ENCODE measurements around the gene PITPNB.

The PITPNB gene

GRCh38 chr22:27827604-27828587 is 91.2 kb downstream of the PITPNB start:
- DNase-seq, result no peak

DNA sequence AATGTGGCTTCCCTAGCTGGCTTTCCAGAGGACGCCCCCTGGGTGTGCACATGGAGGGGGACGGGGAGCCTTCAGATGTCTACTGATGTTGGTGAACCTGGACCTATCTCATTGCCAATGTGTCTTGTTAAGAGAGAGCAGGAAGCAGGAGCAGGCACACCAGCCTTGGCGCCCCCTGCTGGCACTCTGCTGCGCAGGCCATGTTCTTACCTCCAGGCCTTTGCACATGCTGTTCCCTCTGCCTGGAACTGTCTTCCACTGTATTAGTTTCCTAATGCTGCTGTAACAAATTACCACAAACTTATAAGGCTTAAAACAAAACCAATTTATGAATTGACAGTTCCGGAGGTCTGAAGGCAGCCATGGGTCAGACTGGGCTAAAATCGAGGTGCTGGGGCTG is 93.9 kb downstream of the PITPNB start:
- no peak for DNase-seq

- DNase-seq, result no peak
Observed at GRCh38 chr22:27823221-27823620, 95.8 kb downstream of the PITPNB start.

- no peak for DNase-seq
Observed at GRCh38 chr22:27820896-27821866, 97.9 kb downstream of the PITPNB start.

GRCh38 chr22:27816552-27816951 is 102.5 kb downstream of the PITPNB start:
- DNase-seq, result no peak

GRCh38 chr22:27815826-27816530 is 103.1 kb downstream of the PITPNB start:
- DNase-seq, result no peak

- no peak for DNase-seq
Observed at GRCh38 chr22:27814993-27815392, 104.1 kb downstream of the PITPNB start.

DNA sequence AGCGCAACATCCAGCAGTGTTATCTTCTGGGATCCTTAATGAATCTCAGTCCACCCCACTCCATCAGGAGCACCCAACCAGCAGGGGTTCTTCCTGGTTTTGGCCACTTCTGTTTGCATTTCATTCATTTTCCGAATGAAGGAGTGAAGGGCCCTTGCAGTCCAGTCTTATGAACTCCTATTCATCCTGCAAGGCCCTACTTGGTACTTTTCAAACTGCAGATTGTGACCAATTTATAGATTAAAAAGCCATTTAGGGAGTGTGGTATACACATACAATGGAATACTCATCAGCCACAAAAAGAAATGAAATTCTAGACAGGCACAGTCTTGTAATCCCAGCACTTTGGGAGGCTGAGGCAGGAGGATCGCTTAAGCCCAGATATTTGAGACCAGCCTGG is 107.3 kb downstream of the PITPNB start:
- no peak for DNase-seq

GRCh38 chr22:27810609-27811151 is 108.4 kb downstream of the PITPNB start:
- DNase-seq, result peak; percentile 43

DNA sequence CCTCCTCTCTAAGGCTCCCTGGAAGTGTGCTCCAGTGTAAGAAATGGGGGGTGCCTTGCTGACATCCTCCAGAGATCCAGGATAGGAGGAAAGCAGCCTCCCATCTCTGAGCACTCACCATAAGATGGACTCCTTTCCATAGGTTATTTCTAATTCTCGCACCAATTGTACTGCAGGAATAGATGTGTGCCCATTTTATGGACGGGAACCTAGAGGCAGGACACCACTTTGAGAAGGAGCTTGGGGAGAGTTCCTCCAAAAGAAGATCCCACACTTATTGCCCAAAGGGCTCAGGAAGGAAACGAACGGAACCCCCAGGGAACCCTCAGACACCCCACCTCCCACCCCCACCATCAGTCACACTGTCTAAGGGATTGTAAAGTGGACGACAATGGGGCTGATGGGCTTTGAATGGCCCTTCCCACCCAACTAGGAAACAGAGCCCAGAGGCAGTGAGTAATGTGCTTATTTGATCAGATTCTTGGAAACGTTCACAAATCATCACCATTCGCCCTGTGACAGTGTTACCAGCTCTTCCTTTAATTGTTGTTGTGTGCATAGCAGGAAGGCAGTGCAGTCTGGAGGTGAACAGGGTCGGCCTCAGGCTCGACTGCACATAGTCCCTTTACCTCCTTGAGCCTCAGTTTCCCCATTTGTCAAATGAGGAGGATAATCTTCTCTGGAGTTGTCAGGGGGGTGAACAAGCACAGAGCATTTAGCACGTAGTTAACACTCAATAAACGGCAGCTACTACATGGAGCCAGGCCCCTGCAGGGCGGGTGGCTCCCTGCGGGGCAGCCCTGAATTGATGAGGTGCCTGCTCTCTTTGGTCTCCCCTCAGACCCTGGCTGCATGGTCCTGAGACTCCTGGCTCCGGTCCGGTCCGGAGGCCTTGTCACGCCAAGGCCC is 109.1 kb downstream of the PITPNB start:
- no peak for DNase-seq

GRCh38 chr22:27809226-27809603 is 109.8 kb downstream of the PITPNB start:
- no peak for DNase-seq

- no peak for DNase-seq
Observed at GRCh38 chr22:27808451-27809225, 110.4 kb downstream of the PITPNB start.

DNA sequence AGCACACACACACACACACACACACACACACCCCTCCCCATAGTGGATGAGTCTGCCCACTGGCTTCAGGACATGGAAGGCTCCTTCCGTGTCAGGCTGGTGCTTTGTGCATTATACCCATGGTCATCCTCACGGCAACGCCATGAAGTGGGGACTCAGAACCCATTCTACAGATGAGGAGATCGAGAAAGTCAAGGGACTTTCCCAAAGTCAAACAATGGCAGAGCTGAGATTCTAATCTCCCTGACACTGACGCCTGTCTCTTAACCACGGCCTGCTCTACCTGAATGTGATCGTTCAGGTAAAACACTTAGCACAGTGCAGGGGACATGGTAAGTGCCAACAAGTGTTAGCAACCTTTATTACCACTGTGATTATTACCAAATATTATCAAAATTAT is 113.2 kb downstream of the PITPNB start:
- DNase-seq, result no peak

DNA sequence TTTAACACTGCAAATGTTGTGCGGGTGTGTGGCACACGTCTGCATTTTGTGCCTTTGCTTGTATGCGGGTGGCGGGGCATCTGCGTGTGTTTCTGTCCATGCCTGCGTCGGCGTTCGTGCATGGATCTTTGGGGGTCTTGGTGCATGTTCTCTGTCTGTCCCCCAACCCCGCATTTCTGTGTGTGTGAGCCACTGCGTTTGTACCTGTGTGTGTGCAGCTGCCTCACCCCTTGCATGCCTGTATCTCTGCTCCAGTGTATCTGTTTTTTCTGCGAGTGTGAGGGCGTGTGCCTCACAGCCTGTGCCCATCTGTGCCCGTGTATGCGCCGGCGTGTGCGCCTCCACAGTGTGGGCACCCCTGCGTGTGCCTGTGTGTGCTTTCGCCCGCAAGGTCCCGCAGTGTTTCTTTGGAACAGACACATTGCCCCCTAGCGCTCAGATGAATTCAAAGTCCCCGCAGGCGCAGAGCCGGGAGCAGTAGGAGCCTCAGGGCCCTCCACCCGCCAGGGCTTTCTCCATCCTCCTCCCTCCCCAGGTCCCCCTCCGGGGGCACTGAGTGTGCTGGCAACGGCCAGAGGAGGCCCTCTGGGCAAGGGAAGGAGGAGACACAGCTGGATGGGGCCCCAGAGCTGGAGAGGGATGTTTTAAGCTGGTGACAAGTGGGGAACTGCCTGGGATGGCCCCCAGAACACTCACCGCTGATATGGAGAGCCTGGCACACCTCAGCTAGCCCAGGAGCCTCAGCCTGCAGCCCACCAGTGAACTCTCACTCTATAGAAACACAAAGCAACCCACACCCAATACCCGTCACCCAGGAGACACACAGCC is 114.4 kb downstream of the PITPNB start:
- DNase-seq, result peak; percentile 40

- DNase-seq, result no peak
Observed at GRCh38 chr22:27803841-27804415, 115.1 kb downstream of the PITPNB start.

DNA sequence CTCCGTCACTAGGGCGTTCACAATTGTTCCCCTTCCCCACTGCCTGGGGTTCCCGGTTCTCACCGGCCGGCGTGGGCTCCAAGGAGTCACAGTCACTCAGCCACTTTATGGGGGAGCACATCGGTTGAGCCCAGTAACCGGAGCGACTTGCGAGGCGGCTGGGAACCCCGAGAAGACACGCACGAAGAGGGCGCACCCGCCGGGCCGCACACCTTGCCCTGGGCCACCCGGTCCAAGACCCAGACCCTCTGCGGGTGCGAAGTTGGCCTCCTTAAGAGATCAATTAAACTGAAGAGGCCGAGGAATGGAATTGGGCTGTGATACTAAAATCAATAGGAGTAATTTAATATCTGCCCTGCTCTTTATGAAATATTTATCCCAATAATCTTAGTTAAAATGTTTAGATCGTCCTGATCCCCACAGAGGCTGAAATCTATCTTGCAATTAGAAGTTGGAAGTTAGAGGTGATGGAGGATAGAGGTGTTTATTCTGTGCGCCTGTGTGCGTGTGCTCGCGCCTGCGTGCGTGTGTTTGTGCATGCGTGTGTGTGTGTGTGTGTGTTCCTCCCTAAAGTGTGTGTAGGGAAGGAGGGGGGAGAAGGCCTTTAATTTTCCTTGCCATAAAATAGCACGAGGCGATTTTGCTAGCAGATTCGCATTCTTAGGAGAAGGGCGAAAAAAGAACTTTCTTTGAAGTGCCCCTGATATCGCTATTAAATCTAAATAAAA is 116.5 kb downstream of the PITPNB start:
- no peak for DNase-seq
